ENCODE results near the gene PLCB1.

Gene PLCB1

GRCh38 chr20:8421981-8422380 lies 289.9 kb downstream of the PLCB1 start:
- no peak for TF ChIP-seq CTCF (IDR thresholded peaks at IDR 0.05; ENCODE audit: control insufficient read depth, insufficient read depth, low read depth, low read length, missing control alignments)

DNA sequence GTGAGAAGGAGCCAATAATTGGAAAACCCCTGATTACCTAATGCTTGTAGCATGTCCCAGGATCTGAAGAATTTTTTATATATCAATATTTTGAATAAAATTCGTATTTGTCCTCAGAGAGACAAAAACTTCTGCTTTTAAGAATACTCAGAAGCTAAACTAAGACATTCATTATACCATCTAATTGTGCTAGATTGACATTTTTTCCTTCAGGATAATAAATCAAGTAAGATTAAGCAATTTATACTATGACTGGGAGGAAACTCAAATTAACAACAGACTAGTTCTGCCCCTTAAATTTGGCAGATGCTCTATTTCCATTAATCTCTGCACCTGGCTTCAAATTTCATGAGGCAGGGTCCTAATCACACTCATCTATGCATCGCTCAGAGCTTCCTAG lies 291.4 kb downstream of the PLCB1 start:
- no peak for TF ChIP-seq CTCF (IDR thresholded peaks at IDR 0.05; ENCODE audit: control insufficient read depth, insufficient read depth, low read depth, low read length, missing control alignments)
- no peak overlapping the region for H3K4me3 ChIP-seq (ENCODE audit: control insufficient read depth, low read depth, low read length)
- no peak for DNase-seq (ENCODE audit: low read depth)

More at GRCh38 chr20:8421981-8422380, 289.9 kb downstream of the PLCB1 start:
- H3K4me3 ChIP-seq (ENCODE audit: control insufficient read depth, low read depth, low read length) = no peak overlapping the region
- DNase-seq (ENCODE audit: low read depth) = no peak

DNA sequence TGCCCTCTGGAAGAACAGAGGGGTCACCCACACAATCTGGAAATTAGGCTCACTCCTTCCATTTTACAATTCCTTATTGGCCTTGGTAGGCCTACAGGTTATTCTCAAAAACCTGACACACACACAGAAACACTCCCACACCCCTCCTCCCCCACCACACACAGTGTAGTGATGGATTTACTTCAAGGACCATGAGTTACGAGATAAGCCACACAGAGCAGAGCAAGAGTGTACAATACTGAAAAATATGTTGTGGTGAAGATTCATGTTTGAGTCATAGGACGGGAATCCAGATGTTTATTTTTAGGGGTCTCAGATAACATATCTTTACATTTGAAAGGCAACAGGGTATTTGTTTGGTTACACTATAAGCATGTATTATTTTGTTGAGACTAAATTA lies 291.9 kb downstream of the PLCB1 start:
- TF ChIP-seq CTCF (IDR thresholded peaks at IDR 0.05; ENCODE audit: control insufficient read depth, insufficient read depth, low read depth, low read length, missing control alignments) = no peak
- DNase-seq (ENCODE audit: low read depth) = no peak

DNA sequence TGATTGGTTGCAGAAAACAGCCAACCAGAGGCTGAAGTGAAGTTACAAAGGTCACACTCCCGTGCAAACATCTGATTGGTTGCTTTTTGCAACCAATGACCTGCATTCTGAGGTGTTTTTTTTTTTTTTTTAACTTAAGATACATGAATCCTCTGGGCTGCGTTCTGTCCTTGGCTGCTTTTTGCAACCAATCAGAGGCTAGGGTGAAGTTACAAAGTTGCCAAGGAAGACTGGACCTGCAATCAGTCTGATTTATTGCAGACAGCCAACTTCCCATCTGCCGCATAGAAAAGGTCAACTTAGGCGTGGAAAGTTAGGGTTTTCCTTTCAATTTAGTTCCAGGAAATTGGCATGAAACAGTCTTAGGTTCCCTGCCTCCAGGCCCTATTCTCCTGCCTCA lies 292.9 kb downstream of the PLCB1 start:
- DNase-seq (ENCODE audit: low read depth) = no peak
- TF ChIP-seq CTCF (IDR thresholded peaks at IDR 0.05; ENCODE audit: control insufficient read depth, insufficient read depth, low read depth, low read length, missing control alignments) = no peak
- no peak overlapping the region for H3K4me3 ChIP-seq (ENCODE audit: control insufficient read depth, low read depth, low read length)

More for the DNA sequence above, 291.9 kb downstream of the PLCB1 start:
- H3K4me3 ChIP-seq (ENCODE audit: control insufficient read depth, low read depth, low read length) = no peak overlapping the region

DNA sequence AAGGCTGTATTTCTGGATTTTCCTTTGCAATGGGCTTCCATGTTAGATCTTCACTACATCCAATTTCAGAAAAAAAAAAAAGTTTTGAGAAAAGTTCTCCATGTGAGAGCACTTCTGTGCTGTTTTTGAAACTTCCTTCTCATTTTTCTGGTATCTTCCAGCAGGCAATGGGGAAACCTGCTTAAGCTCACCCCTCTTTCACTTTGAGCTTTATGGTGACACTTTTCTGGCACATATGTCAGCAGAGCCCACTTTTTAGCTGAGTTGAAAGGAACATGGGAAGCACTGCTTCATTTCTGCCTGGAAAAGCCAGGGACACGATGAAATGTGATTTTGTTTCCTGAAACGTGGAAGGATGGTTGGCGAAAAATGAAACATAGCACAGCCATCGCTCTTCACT lies 293.7 kb downstream of the PLCB1 start:
- no peak for TF ChIP-seq CTCF (IDR thresholded peaks at IDR 0.05; ENCODE audit: control insufficient read depth, insufficient read depth, low read depth, low read length, missing control alignments)
- no peak for DNase-seq (ENCODE audit: low read depth)
- no peak overlapping the region for H3K4me3 ChIP-seq (ENCODE audit: control insufficient read depth, low read depth, low read length)

DNA sequence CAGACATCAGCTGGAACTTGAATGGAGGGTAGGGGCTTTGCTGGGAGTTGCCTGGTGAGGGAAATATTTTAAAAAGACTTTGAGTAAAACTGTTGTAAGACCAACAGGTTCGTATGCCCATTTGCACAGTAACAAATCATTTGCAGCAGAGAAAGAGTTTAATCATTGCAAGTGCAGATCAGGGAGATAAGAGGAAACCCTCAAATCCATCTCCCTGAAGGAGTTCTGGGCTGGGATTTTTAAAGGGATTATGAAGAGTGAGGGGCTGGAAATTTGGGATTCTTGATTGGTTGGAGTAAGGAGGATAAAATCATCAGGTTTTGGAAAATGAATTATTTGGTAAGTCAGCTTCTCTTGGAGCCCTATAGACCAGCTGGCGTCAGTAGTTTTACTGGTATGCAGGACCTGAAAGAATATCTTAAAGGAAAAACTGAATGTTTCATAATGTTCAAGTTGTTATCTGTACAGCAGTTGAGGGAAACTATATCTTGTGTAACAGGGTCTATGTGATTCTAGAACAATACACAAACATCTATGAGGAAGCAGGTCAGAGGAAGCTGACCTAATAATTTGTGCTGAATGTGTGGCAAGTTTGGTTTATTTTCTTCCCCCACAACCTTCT lies 295.5 kb downstream of the PLCB1 start:
- no peak for DNase-seq (ENCODE audit: low read depth)

More for the DNA sequence above, 295.5 kb downstream of the PLCB1 start:
- H3K4me3 ChIP-seq (ENCODE audit: control insufficient read depth, low read depth, low read length) = no peak overlapping the region
- no peak for TF ChIP-seq CTCF (IDR thresholded peaks at IDR 0.05; ENCODE audit: control insufficient read depth, insufficient read depth, low read depth, low read length, missing control alignments)

All from AG09309 (cell line).